Stimulated activated naive CD4-positive, alpha-beta T cell (primary cell): ENCODE measurements around the gene PSG6.
"Not testable (repeated sequence)": the region's sequence is repeated elsewhere in the genome, so short reads cannot be mapped to it uniquely, and the experiment has no call there.

Experiments used
- DNase-seq, 6 experiments: peaks; one replicate each; lab custom pipeline; 2025; lab: John Stamatoyannopoulos, UW

Gene PSG6

DNA sequence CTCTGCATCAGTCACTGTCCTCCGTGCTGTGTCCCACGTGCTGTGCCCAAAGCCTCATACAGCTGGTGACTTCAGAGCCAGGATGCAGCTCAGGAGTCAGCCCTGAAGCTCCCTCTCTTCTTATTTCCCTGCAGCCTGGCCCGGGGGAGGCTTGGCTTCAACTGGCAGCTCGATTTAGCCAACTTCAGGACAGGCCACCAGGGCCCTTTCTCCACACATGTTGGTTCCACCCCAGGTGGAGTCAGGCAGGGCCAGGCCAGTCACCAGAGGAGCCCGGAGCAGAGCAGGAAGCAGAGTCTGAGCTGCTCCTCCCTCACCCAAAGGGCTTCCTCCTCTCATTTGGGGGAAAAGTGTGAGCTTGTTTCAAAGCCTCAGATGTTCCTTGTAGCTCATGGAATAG lies 11.5 kb downstream of the PSG6 start:
- not testable (repeated sequence) for DNase-seq

GRCh38 chr19:42900561-42900960 lies 17.1 kb downstream of the PSG6 start:
- DNase-seq: not testable (repeated sequence)

DNA sequence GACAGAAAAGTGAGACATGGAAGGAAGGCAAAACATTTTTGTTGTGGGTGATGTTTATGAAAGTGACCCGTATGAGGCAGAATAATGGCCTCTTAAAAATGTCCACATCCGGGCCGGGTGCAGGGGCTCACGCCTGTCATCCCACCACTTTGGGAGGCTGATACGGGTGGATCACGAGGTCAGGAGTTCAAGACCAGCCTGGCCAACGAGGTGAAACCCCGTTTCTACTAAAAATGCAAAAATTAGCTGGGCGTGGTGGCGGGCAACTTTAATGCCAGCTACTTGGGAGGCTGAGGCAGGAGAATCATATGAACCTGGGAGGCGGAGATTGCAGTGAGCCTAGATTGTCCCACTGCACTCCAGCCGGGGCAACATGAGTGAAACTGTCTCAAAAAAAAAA lies 18.0 kb downstream of the PSG6 start:
- not testable (repeated sequence) for DNase-seq

GRCh38 chr19:42899110-42899509 lies 18.6 kb downstream of the PSG6 start:
- not testable (repeated sequence) for DNase-seq

DNA sequence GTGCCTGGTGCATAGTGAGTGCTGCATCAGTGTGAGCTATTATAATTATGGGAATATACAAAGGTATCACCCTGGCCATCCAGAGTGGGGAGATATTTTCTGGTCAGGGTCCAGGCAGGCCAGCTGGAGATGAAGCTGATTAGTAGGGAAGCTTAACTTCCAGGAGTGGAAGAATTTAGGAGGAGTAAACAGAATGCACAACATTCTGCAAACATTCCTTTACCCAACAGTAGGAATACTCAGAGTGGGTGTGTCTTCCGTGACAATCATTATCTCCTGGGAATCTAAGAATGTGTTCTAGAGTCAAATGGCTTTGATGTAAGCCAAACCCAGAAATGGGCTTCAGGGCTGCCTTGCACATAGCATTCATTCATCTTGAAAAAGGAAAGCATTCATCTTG lies 19.0 kb downstream of the PSG6 start:
- DNase-seq: not testable (repeated sequence)

- not testable (repeated sequence) for DNase-seq
Observed at GRCh38 chr19:42897729-42898128, 20.0 kb downstream of the PSG6 start.

DNA sequence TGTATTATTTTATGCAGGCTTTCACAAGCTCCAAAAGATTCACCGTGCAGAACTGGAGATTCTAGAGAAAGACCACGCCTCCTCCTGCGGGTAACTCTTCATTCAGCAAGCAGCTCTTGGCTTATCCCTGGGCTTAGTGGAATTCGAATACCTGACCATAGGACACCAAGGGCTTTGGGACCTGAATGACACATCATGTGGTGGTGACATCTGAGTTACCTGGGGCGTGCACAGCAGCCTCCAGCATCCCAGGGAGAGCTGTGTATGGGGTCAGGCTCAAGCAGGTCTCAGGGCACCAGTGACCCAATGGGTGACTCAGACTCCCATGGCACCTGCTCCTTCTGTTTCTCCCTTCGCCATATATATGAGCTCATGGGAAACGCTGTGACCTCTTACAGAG lies 27.2 kb downstream of the PSG6 start:
- not testable (repeated sequence) for DNase-seq

- not testable (repeated sequence) for DNase-seq
Observed at GRCh38 chr19:42887876-42888445, 29.7 kb downstream of the PSG6 start.

DNA sequence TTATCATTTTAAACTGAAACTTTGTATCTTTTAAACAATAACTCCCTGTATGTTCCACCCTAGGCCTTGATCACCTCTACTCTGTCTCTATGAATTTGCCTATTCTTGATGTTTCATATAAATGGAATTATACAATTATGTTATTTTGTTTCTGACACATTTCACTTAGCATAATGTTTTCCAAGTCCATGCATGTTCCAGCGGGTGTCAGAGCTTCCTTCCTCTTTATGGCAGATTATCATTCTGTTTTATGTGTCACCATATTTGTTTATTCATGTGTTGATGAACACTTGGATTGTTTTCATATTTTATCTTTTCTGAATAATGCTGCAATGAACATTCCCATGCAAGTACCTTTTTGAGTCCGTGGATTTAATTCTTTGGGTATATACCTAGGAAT lies 35.0 kb downstream of the PSG6 start:
- DNase-seq: not testable (repeated sequence)

DNA sequence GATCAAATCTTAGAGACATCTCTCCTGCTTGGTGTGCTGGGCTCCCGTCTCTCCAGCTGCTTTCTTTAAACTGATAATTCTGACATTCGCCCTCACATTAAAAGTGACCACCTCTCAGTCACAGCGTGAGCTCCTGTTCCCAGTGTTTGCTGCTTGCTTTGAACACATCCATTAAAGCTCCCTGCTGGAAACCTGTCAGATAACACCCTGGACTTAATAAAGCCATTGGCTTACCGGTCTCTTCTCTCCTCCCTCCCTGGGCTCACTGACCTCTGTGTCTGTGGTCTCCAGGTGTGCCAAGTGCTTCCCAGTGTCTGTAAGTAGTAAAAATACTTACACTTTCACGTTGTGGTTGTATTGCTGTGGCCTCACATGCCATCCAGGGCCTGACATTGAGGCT lies 35.7 kb downstream of the PSG6 start:
- not testable (repeated sequence) for DNase-seq

DNA sequence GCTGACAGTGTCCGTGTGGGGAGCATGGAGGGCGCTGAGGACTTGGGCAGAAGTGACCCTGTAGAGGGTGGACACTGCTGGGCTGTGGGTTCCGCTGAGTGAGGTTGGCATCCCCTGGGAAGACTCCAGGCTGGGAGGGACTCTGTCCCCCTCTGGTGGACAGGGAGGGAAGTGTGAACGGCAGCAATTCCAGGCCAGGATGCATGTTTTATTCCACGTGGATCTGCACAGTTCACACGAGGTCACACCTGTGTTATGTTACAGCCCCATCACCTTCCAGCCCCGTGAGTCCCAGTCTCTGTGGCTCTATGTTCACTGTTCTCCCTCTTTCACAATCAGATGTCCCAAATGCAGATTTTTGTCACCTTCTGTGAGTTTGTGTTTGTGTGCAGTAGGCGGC lies 36.4 kb downstream of the PSG6 start:
- not testable (repeated sequence) for DNase-seq

GRCh38 chr19:42880621-42881020 lies 37.1 kb downstream of the PSG6 start:
- DNase-seq: not testable (repeated sequence)

DNA sequence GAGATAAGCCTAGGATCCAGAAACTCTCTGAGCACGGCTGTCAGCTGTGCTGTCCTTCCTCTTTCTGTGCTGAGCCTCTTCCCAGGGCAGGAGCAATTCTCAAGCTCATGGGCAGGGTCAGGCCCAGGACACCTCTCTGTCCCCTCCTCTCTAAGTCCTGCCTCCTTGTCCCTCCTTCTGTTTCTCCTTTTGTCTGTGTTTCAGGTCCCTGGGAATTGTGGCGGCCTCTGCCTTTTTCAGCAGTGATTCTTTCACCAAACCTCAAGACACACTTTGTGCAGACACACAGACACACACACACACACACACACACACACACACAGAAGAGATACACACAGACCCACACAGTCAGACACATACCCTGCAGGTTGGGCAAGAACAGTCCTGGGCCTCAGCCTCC lies 38.1 kb downstream of the PSG6 start, which contains the start of gene PSG1:
Gene PSG1, minus strand, starts transcription at position 101 of the 400 bp plus-strand sequence. CDS start 132 bp downstream, outside the sequence.
- no peak for DNase-seq

DNA sequence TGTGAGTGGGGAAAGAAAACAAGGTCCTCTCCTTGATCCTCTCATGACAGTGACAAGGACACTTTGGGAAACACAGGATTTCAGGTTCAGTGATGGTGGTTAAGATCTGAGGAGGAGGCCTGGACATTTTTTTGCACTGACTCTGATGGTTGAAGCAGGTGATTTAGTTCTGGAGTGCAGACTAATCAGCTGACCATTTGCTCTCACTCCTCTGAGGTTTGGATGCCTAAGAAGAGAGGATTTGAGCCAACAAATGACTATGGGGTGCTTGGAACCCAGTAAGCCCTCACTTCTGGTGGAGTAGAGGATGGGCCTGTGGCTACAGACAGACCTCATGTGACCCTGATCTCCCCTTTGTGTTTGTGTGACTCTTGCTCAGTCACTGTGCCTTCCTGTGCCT lies 41.1 kb downstream of the PSG6 start:
- DNase-seq: not testable (repeated sequence)

DNA sequence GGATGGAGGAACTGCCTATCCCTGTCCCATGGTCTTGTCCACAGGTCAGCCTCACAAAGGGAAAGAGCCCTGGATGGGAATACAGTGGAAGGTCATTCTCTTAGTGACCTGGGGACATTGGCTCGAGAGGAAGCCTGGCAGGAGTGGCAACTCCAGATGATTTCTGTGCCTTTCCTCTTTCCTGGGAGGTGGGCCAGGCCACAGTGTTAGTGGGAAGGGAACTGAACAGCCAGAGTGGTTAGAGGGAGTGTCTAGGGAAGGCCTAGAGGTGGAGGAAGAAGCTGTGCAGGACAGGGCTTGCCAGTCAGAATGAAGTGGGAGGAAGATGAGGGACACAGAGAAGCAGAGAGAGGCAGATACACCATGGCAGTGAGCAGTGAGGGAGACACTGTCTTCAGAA lies 41.8 kb downstream of the PSG6 start:
- DNase-seq: not testable (repeated sequence)

- not testable (repeated sequence) for DNase-seq
Observed at GRCh38 chr19:42874901-42875813, 42.5 kb downstream of the PSG6 start.

- DNase-seq: not testable (repeated sequence)
Observed at GRCh38 chr19:42874136-42874535, 43.6 kb downstream of the PSG6 start.

DNA sequence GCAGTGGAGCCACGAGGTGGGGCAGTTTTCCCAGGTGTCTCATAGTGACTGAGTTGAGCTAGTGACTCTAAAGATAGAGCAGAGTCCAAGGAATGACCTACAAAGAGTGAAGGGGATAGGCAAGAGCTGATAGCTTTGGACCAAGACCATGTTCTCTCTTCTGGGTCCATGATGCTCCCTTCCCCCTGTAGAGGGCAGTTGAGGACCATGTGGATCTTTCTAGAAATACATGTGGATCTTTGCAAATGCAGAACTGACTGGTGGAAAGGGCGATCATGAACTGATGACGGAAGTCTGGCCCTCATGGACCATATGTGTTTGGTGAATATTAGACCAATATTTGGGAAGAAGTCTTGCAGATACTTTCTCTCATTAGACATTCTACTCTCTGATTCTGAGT lies 45.1 kb downstream of the PSG6 start:
- DNase-seq: no peak

GRCh38 chr19:42857544-42857867 lies 60.2 kb downstream of the PSG6 start:
- DNase-seq: no peak

GRCh38 chr19:42856866-42857543 lies 60.7 kb downstream of the PSG6 start:
- peak in 1 of 6 experiments; percentile 0 for DNase-seq

DNA sequence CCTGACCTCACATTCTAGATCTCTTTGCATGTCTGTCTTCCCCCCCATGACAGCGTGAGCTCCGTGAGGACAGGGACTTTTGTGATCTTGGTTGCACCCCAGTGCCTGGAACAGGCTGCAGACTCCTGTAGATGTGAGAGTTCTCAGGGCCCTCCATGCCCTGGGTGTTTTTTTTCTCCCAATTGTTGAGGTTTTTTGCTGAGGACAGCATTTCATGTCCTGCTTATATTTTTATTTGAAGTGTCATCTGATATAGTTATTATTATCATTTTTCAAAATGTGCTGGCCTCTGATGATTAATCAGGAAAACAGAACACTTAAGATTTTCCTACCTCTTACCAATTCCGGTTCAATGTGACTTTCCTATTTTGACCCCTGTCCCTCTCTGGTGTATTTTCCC lies 62.9 kb downstream of the PSG6 start:
- not testable (repeated sequence) for DNase-seq

- not testable (repeated sequence) for DNase-seq
Observed at GRCh38 chr19:42853231-42853630, 64.5 kb downstream of the PSG6 start.

- not testable (repeated sequence) for DNase-seq
Observed at GRCh38 chr19:42852821-42853220, 64.9 kb downstream of the PSG6 start.
